Sigmoid colon (tissue), 3 donors: ENCODE data around the gene FOXP1.

Experiments
- POLR2A ChIP-seq, 2 donors: fragments of 450-650 bp; IDR thresholded peaks; one replicate each; pipeline ENCODE4 v1.6.1; 2016; ENCODE audit warnings: antibody characterized with exemption in 2 of 2, mild to moderate bottlenecking in 2 of 2, moderate library complexity in 2 of 2
- TF ChIP-seq, protein P1 (sequence below), 4 experiments: fragments of 450-650 bp in 3 of 4; fragments of 200-600 bp in 1 of 4; IDR thresholded peaks; one replicate each; pipeline ENCODE4 v1.5.1; 2016 to 2019; ENCODE audit warnings: antibody characterized with exemption in 4 of 4, mild to moderate bottlenecking in 3 of 4, moderate library complexity in 2 of 4

DNA sequence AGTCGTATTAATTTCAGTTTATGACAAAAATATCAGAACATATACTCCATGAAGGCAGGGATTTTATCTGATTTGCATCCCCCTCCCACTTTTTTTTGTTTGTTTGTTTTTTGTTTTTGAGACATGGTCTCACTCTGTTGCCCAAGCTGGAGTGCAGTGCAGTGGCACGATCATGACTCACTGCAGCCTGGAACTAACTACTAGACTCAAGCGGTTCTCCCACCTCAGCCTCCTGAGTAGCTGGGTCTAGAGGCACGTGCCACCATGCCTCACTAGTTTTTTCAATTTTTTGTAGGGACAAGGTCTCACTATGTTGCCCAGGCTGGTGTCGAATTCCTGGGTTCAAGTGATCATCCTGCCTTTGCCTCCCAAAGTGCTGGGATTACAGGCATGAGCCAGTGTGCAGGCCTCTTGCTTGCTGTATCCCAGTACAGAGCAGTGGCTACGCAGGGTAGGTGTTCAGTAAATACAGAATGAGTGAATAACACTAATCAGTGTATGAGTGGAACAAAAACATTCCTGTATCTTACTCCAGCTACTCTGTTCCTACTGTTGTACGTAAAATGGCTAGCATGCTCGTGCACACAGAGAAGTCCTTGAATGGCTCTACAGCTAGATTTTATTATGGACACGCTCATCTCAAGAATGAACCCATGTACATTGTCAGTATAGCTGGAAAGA lies 272.4 kb downstream of the FOXP1 start:
- TF ChIP-seq, protein P1, sequence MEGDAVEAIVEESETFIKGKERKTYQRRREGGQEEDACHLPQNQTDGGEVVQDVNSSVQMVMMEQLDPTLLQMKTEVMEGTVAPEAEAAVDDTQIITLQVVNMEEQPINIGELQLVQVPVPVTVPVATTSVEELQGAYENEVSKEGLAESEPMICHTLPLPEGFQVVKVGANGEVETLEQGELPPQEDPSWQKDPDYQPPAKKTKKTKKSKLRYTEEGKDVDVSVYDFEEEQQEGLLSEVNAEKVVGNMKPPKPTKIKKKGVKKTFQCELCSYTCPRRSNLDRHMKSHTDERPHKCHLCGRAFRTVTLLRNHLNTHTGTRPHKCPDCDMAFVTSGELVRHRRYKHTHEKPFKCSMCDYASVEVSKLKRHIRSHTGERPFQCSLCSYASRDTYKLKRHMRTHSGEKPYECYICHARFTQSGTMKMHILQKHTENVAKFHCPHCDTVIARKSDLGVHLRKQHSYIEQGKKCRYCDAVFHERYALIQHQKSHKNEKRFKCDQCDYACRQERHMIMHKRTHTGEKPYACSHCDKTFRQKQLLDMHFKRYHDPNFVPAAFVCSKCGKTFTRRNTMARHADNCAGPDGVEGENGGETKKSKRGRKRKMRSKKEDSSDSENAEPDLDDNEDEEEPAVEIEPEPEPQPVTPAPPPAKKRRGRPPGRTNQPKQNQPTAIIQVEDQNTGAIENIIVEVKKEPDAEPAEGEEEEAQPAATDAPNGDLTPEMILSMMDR (IDR thresholded peaks at IDR 0.05), result no peak
- TF ChIP-seq POLR2A (IDR thresholded peaks at IDR 0.05), result no peak
